ENCODE measurements around the gene TSPAN9.

GRCh38 chr12:3256103-3256631, 179.0 kb downstream of the TSPAN9 start:
- TF ChIP-seq CTCF (IDR thresholded peaks at IDR 0.05; ENCODE audit: low read depth, low read length, poor library complexity, severe bottlenecking), result no peak
- no peak for TF ChIP-seq EZH2phosphoT487 (IDR thresholded peaks at IDR 0.05; ENCODE audit: borderline replicate concordance, low read length)

Data from DOHH2 (cell line).